A673 (cell line): ENCODE measurements around the gene PHACTR2. TPM values are rescaled to one million over a fixed set of nuclear protein-coding genes. Genes with fewer than 3 reads are reported as not detected.

ENCODE experiments used
- BruUV-seq: library from RNA; stranded (reverse); fragments of 400-500 nt; replicated peaks from 2 replicates; lab custom pipeline; 2021; lab: Mats Ljungman, UMichigan
- CTCF ChIA-PET: fragments of 300-600 bp; sonication (Branson Sonifier 250); formaldehyde crosslinking; loops from one replicate; lab custom pipeline; 2022; ENCODE audit warnings: antibody characterized with exemption; lab: Charles Lee
- POLR2A ChIA-PET: fragments of 300-600 bp; sonication (Branson Sonifier 250); formaldehyde crosslinking; loops from one replicate; lab custom pipeline; 2022; ENCODE audit warnings: antibody characterized with exemption; ENCODE audit not compliant: low non-redundant PET; lab: Charles Lee
- DNase-seq: peaks from one replicate; pipeline ENCODE4 v3.0.0-alpha.2; 2015; ENCODE audit warnings: low spot score
- H3K27ac ChIP-seq: fragments of 200-600 bp; sonication (generic); 2 replicates; pipeline ENCODE4 v1.5.1; 2016; ENCODE audit warnings: mixed run types, low read depth, mild to moderate bottlenecking, mixed read lengths, antibody characterized with exemption, low read length; ENCODE audit not compliant: poor library complexity, severe bottlenecking
- H3K27me3 ChIP-seq: fragments of 200-600 bp; sonication (generic); replicated peaks from 2 replicates; pipeline ENCODE4 v1.6.1; 2017; ENCODE audit warnings: mixed run types, low read depth, mild to moderate bottlenecking, mixed read lengths, antibody characterized with exemption, low read length; ENCODE audit not compliant: insufficient read depth, poor library complexity
- H3K36me3 ChIP-seq: fragments of 200-600 bp; sonication (generic); 2 replicates; pipeline ENCODE4 v1.6.1; 2016; ENCODE audit warnings: mixed run types, mild to moderate bottlenecking, mixed read lengths, antibody characterized with exemption, low read length; ENCODE audit not compliant: insufficient read depth, poor library complexity, severe bottlenecking
- H3K4me1 ChIP-seq: fragments of 200-600 bp; sonication (generic); 2 replicates; pipeline ENCODE4 v1.6.1; 2017; ENCODE audit warnings: mixed run types, mild to moderate bottlenecking, mixed read lengths, antibody characterized with exemption, low read length; ENCODE audit not compliant: insufficient read depth, poor library complexity, severe bottlenecking
- H3K4me3 ChIP-seq: fragments of 200-600 bp; sonication (generic); 2 replicates; pipeline ENCODE4 v1.5.1; 2016; ENCODE audit warnings: low read depth, mixed run types, mild to moderate bottlenecking, mixed read lengths, low read length; ENCODE audit not compliant: poor library complexity, severe bottlenecking
- H3K9me3 ChIP-seq: fragments of 200-600 bp; sonication (generic); 2 replicates; pipeline ENCODE4 v1.6.1; 2016; ENCODE audit warnings: mixed run types, low read depth, mild to moderate bottlenecking, mixed read lengths, antibody characterized with exemption, low read length; ENCODE audit not compliant: poor library complexity, severe bottlenecking
- CTCF ChIP-seq: fragments of 300-800, 200-600 bp; sonication (generic); conservative IDR thresholded peaks from 2 replicates; pipeline ENCODE4 v1.5.1; 2017; ENCODE audit warnings: low read depth, mild to moderate bottlenecking, antibody characterized with exemption, low read length, moderate library complexity, mixed read lengths
- EZH2 ChIP-seq: fragments of 200-600 bp; sonication (generic); IDR thresholded peaks from 2 replicates; pipeline ENCODE4 v1.6.1; 2017; ENCODE audit warnings: borderline replicate concordance, low read depth, mild to moderate bottlenecking, mixed read lengths, antibody characterized with exemption, low read length; ENCODE audit not compliant: poor library complexity, severe bottlenecking
- intact Hi-C: fragments of 100-400 bp; cut with micrococcal nuclease; formaldehyde crosslinking; loops from one replicate; pipeline ENCODE4 v1.10.0; 2022; ENCODE audit not compliant: unreplicated experiment
- total RNA-seq: library from RNA; stranded (reverse); gene quantifications from 2 replicates; pipeline ENCODE4 v1.2.3, GENCODE V29; 2021

Gene PHACTR2
- total RNA-seq, 1 experiment from 2014 or later: 2.4 TPM

GRCh38 chr6:143701349-143702234, 23.8 kb downstream of the PHACTR2 start:
- no peaks in the 10 kb centered on the region for H3K27me3 ChIP-seq
- intact Hi-C loops: no loop called here
- no TSS peak for BruUV-seq
- H3K27ac ChIP-seq: no peak overlapping the region
- no peaks in the 10 kb centered on the region for H3K4me1 ChIP-seq
- TF ChIP-seq CTCF (no peak), EZH2 (no peak)
- ChIA-PET CTCF (no interaction called here), POLR2A (no interaction called here)
- no peak overlapping the region for H3K4me3 ChIP-seq
- no peaks in the 10 kb centered on the region for H3K9me3 ChIP-seq
- H3K36me3 ChIP-seq: no peaks in the 10 kb centered on the region
- DNase-seq: no peak

GRCh38 chr6:143705569-143705968, 27.8 kb downstream of the PHACTR2 start:
- BruUV-seq: no TSS peak

GRCh38 chr6:143707697-143708096, 29.9 kb downstream of the PHACTR2 start:
- ChIA-PET CTCF (no interaction called here), POLR2A (no interaction called here)
- intact Hi-C loops: no loop called here
- Histone ChIP-seq H3K27me3 (no peaks in the 10 kb centered on the region), H3K9me3 (no peaks in the 10 kb centered on the region), H3K36me3 (no peaks in the 10 kb centered on the region), H3K4me1 (no peaks in the 10 kb centered on the region), H3K27ac (no peak overlapping the region), H3K4me3 (no peak overlapping the region)
- no TSS peak for BruUV-seq
- no peak for DNase-seq
- TF ChIP-seq EZH2 (no peak), CTCF (no peak)

More at GRCh38 chr6:143705569-143705968, 27.8 kb downstream of the PHACTR2 start:
- no peak overlapping the region for H3K4me3 ChIP-seq
- H3K36me3 ChIP-seq: no peaks in the 10 kb centered on the region
- no peaks in the 10 kb centered on the region for H3K27me3 ChIP-seq
- no peaks in the 10 kb centered on the region for H3K9me3 ChIP-seq
- POLR2A ChIA-PET: no interaction called here
- CTCF ChIA-PET: no interaction called here
- no peaks in the 10 kb centered on the region for H3K4me1 ChIP-seq
- no peak overlapping the region for H3K27ac ChIP-seq
- intact Hi-C loops: no loop called here
- TF ChIP-seq EZH2 (no peak), CTCF (no peak)
- DNase-seq: no peak
